Heart right ventricle (tissue), 16 donors: ENCODE results near the gene GAR1. TPM values are rescaled to one million over a fixed set of nuclear protein-coding genes. Genes with fewer than 3 reads are reported as not detected.

Experiments used
- ATAC-seq, 8 donors: fragments of 200-7000 bp; cut with Tn5 transposase; one replicate each; pipeline ENCODE4 v1.9.1; 2020; ENCODE audit warnings: mild to moderate bottlenecking in 8 of 8, moderate library complexity in 8 of 8, moderate number of reproducible peaks in 1 of 8
- DNase-seq, 2 donors: peaks; one replicate each; pipeline ENCODE4 v3.0.0-alpha.2; 2020
- H3K27ac ChIP-seq, 10 donors: fragments of 200-600 bp; sonication (generic) in 2 of 10; one replicate each; pipeline versions ENCODE4 v1.5.0 to v1.8.0; 2020 to 2022; ENCODE audit warnings: mild to moderate bottlenecking in 3 of 10
- H3K27me3 ChIP-seq, 7 donors: fragments of 200-600 bp; one replicate each; pipeline ENCODE4 v1.8.0; 2021 to 2022; ENCODE audit warnings: mild to moderate bottlenecking in 2 of 7
- H3K36me3 ChIP-seq, 9 donors: fragments of 200-600 bp; sonication (generic) in 1 of 9; one replicate each; pipeline versions ENCODE4 v1.5.0 to v1.8.0; 2020 to 2022; ENCODE audit warnings: mild to moderate bottlenecking in 2 of 9
- H3K4me1 ChIP-seq, 9 donors: fragments of 200-600 bp; sonication (generic) in 1 of 9; one replicate each; pipeline versions ENCODE4 v1.5.0 to v1.8.0; 2020 to 2022; ENCODE audit warnings: mild to moderate bottlenecking in 4 of 9
- H3K4me3 ChIP-seq, 10 donors: fragments of 200-600 bp; sonication (generic) in 2 of 10; one replicate each; pipeline versions ENCODE4 v1.5.0 to v1.8.0; 2020 to 2022; ENCODE audit warnings: mild to moderate bottlenecking in 7 of 10, moderate library complexity in 2 of 10
- H3K9me3 ChIP-seq, 11 donors: fragments of 200-600 bp in 10 of 11; sonication (generic) in 2 of 11; one replicate each; pipeline versions ENCODE4 v1.5.0 to v1.8.0; 2013 to 2022; ENCODE audit warnings: mild to moderate bottlenecking in 2 of 11, control low read depth in 1 of 11, moderate library complexity in 1 of 11
- WGBS, 2 donors: extraction: QIAGEN DNeasy Blood & Tissue Kit; methylation state at CpG; one replicate each; pipeline ENCODE4 v1.1.7; 2013; ENCODE audit warnings: inconsistent platforms in 1 of 2; 5-methylcytosine and 5-hydroxymethylcytosine counted together
- intact Hi-C, 10 donors: fragments of 100-400 bp; cut with DNase I; formaldehyde crosslinking; loops; one replicate each; pipeline versions ENCODE4 v1.11.1 to v1.14.2; 2022
- polyA plus RNA-seq, 2 donors: library from polyadenylated mRNA; stranded (reverse); fragments of 200-250 nt; gene quantifications; one replicate each; pipeline ENCODE4 v1.2.3, GENCODE V29; 2013
- total RNA-seq, 10 donors: library from RNA; stranded (reverse); fragmentation: NEBNext Ultra II Directional in 3 of 10; extraction: Animal tissue kit (Norgen Biotek cat#: 25700) in 3 of 10; gene quantifications; one replicate each; pipeline versions ENCODE4 v1.2.1 to v1.2.4, GENCODE V29; 2021 to 2023
- TF ChIP-seq, protein P1 (sequence below), 9 donors: fragments of 200-600 bp; sonication (generic) in 2 of 9; IDR thresholded peaks; one replicate each; pipeline versions ENCODE4 v1.5.0 to v1.8.0; 2021 to 2022; ENCODE audit warnings: antibody characterized with exemption in 9 of 9, mild to moderate bottlenecking in 5 of 9, moderate library complexity in 1 of 9
- donor health status: Arrhythmogenic right ventricular cardiomyopathy.
- donor health status: ischemic (EF 13 %, LVEDD 7.1; RV severe dilation, severe dysfunction).
- donor health status: healthy with polysubstance abuse.
- donor health status: DM: no; HTN: yes; CAD: no.
- donor health status: DM: no; HTN: no; CAD: no.
- donor health status: ischemic (EF 25% LVEDD 6.9; RV normal size, moderate dysfunction).
- donor health status: ischemic (EF 25% LVEDD 5.7; RV mildly dilated, moderate dysfunction).
- donor health status: healthy.
- donor health status: DM: yes; HTN: yes; CAD: no.
- donor health status: Ischemic cardiomyopathy.
- donor health status: ischemic (EF 35%, LVEDD 5.7; RV mildly dilated, moderate dysfunction).
- donor health status: nonischemic (EF 11% LVEDD 7.7; RV severe dilation, severe dysfunction).
- donor health status: DM: yes; HTN: yes; CAD: no.
- donor health status: PGD.
- donor health status: ischemic (EF 29% LVEDD 5.4; RV normal size, mild dysfunction).
- donor health status: nonischemic (EF 23%, LVEDD 6.1; RV moderate dilation, normal function).

Gene GAR1
- total and polyA plus RNA-seq, 12 donors, result 6.8 to 17.2 (median 9.7) TPM

DNA sequence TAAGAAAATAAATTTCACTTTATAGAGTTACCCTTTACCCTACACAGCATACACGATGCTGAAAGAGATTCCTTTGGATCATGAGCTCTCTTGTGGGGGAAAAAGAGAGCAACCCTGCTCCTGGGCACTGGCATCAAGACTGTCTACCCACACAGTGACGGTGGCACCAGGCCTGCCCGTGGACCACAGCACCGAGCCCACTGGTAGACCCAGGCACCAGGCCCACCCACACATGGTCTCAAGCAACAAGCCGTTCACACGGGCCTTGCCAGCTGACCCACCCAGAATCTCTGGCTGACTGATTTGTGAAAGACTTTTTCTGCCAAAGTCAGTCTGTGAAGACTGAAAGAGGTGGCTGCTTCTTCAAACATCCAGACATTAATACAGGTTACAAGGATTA, 20.5 kb upstream of the GAR1 start:
- Histone ChIP-seq H3K36me3 (no peaks in the 10 kb centered on the region), H3K27me3 (no peaks in the 10 kb centered on the region), H3K4me3 (no peak overlapping the region), H3K4me1 (peaks cover 0 to 2% (median 0%) of the 10 kb centered on the region in 9 donors), H3K27ac (no peak overlapping the region), H3K9me3 (peaks cover 0 to 55% (median 25%) of the 10 kb centered on the region in 11 donors)
- TF ChIP-seq, protein P1, sequence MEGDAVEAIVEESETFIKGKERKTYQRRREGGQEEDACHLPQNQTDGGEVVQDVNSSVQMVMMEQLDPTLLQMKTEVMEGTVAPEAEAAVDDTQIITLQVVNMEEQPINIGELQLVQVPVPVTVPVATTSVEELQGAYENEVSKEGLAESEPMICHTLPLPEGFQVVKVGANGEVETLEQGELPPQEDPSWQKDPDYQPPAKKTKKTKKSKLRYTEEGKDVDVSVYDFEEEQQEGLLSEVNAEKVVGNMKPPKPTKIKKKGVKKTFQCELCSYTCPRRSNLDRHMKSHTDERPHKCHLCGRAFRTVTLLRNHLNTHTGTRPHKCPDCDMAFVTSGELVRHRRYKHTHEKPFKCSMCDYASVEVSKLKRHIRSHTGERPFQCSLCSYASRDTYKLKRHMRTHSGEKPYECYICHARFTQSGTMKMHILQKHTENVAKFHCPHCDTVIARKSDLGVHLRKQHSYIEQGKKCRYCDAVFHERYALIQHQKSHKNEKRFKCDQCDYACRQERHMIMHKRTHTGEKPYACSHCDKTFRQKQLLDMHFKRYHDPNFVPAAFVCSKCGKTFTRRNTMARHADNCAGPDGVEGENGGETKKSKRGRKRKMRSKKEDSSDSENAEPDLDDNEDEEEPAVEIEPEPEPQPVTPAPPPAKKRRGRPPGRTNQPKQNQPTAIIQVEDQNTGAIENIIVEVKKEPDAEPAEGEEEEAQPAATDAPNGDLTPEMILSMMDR (IDR thresholded peaks at IDR 0.05), result no peak
- 90% methylated on average over 6 of the region's 6 CpGs for WGBS, 2 donors
- no peak for DNase-seq
- ATAC-seq, result no peak
- intact Hi-C loops, result no loop called here

DNA sequence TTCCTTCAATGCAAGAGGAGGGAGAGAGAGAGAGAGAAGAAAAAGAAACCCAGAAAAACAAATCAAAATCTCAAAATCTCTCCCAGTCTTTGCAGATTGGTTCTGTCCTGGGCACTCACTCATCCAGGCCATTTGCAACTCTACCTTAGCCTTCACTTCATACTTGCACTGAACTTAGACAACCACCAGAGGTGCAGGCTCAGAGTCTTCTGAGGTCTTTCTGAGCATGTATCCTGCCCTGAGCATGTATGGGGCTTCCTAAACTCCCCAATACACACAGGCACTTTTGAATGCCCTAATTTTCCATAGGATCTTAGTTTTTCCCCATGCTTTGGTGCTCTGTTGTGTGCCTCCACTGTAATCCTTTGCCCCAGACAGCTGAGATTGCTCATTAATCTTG, 16.7 kb upstream of the GAR1 start:
- Histone ChIP-seq H3K36me3 (no peaks in the 10 kb centered on the region), H3K4me1 (peaks cover 0 to 13% (median 3%) of the 10 kb centered on the region in 9 donors), H3K9me3 (peaks cover 0 to 44% (median 18%) of the 10 kb centered on the region in 11 donors), H3K27ac (no peak overlapping the region), H3K27me3 (no peaks in the 10 kb centered on the region), H3K4me3 (no peak overlapping the region)
- DNase-seq (no peak), ATAC-seq (no peak)
- TF ChIP-seq, protein P1 (IDR thresholded peaks at IDR 0.05), result no peak
- intact Hi-C loops, result no loop called here

DNA sequence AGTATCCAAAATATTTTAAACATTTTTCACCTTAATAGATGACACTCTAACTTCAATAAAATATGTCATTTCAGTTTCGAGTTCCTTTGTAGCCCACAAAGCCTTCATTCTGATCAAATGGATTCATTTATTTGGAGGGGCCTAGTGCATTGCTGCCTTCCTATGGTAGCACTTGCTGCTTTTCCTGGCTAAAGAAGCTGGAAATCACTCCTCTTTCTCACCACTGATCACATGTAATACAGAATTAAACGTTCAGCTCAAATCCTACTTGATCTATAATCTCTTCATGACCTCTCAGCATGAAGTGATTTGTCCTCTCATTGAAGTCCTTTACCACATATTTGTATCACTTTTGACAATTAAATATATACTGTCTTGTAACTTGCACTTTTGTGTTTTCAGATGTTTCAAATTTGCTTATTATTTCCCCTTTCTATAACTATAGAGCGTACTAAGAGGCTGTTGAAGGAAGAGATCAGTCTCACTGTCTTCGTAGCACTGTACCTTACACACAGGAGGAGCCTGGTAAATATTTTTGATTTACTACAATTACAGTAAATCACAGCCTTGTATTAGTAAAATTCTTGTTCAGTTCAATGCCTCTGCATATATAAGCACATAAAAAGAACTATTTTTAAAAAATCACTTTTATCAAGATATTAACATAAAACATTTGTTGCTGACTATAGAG, 14.3 kb upstream of the GAR1 start:
- Histone ChIP-seq H3K36me3 (no peaks in the 10 kb centered on the region), H3K9me3 (peaks cover 0 to 22% (median 5%) of the 10 kb centered on the region in 11 donors), H3K4me3 (peak overlapping the region; percentile 16 to 54 (median 48)), H3K27ac (peak overlapping the region in 8 of 10 donors; percentile 2 to 74 (median 58)), H3K4me1 (peaks cover 0 to 13% (median 3%) of the 10 kb centered on the region in 9 donors), H3K27me3 (no peaks in the 10 kb centered on the region)
- intact Hi-C loops, result loop anchor here in 3 of 10 donors (5.0 to 10.0 kb wide), 3 partner anchors 69 to 99 kb away; partner anchors contain the start of genes CASP6 (in 3 of the 3) and PLA2G12A (in 2 of the 3)
- ATAC-seq (peak in 1 of 8 donors; percentile 58), DNase-seq (no peak)
- TF ChIP-seq, protein P1 (IDR thresholded peaks at IDR 0.05), result no peak
- 49 to 57% methylated on average over 4 of the region's 4 CpGs for WGBS, 2 donors

DNA sequence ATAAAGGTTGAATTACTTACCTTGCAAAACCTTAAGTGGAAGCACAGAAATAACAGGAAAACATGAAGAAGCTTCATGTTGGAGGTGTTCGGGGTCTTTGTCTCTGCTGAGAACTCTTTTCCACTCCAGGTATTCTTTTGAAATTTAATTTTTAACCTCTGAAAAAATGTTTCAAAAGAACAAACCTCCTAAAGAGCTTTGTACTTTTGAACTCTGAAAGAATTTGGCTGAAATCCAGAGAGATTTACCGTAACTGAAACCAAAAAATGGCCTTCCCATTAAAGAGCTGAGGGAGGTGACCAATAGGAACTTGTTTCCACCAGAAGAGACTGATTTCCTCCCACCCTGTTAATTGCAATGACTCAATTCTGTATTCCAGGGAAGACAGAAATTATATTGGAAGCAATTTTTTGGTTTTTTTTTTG, 13.7 kb upstream of the GAR1 start, which contains the start of gene CFI:
CFI (minus strand) TSS at position 105 of the 425 bp plus-strand sequence; CDS start at position 77, 28 bp downstream.
- peak within 1 kb of the TSS; percentile 16 to 54 (median 48) for H3K4me3 ChIP-seq

More for the DNA sequence above, 13.7 kb upstream of the GAR1 start, which contains the start of gene CFI:
- Histone ChIP-seq H3K27ac (peak within 1 kb of the TSS in 9 of 10 donors; percentile 2 to 74 (median 47)), H3K9me3 (peaks cover 0 to 16% (median 3%) of the 10 kb centered on the region in 11 donors), H3K36me3 (no peaks in the 10 kb centered on the region), H3K27me3 (no peaks in the 10 kb centered on the region), H3K4me1 (peaks cover 0 to 13% (median 3%) of the 10 kb centered on the region in 9 donors)
- TF ChIP-seq, protein P1 (IDR thresholded peaks at IDR 0.05), result no peak
- DNase-seq (no peak), ATAC-seq (peak in 7 of 8 donors; percentile 62 to 89 (median 83))
- intact Hi-C loops, result loop anchor here in 3 of 10 donors (5.0 to 10.0 kb wide), 3 partner anchors 70 to 100 kb away; partner anchors contain the start of genes CASP6 (in 3 of the 3) and PLA2G12A (in 2 of the 3)
- 36 to 53% methylated on average over 2 of the region's 2 CpGs for WGBS, 2 donors
